ENCODE measurements around the gene PARVA.

- TF ChIP-seq CTCF (IDR thresholded peaks at IDR 0.05) = peak in 1 of 3 donors; percentile 39
- TF ChIP-seq POLR2A (IDR thresholded peaks at IDR 0.05) = no peak
These were observed 34.7 kb downstream of the PARVA start for GRCh38 chr11:12411806-12412727.

Measured in lower leg skin (tissue), 3 donors.